ENCODE measurements around the gene TFB2M. TPM values are rescaled to one million over a fixed set of nuclear protein-coding genes. Genes with fewer than 3 reads are reported as not detected.
A peak's percentile ranks its signal among the peaks of the same experiment; 100 is the strongest.

TFB2M gene
- total RNA-seq, 4 donors from 2014 or later, result 7.7 to 22.8 (median 10.7) TPM

GRCh38 chr1:246510147-246511030, 55.7 kb downstream of the TFB2M start:
- no peak for ATAC-seq (ENCODE audit: low FRiP score)
- no peak for TF ChIP-seq CTCF (IDR thresholded peaks at IDR 0.05)
- DNase-seq (ENCODE audit: low spot score), result no peak

- no peak for DNase-seq (ENCODE audit: low spot score)
- TF ChIP-seq CTCF (IDR thresholded peaks at IDR 0.05), result no peak
- ATAC-seq (ENCODE audit: low FRiP score), result no peak
Observed at GRCh38 chr1:246508897-246509688, 57.0 kb downstream of the TFB2M start.

GRCh38 chr1:246506674-246507481, 59.2 kb downstream of the TFB2M start, which contains the start of gene SMYD3:
Gene SMYD3 (minus strand): TSS chr1:246507279.
- peak; percentile 96 for ATAC-seq (ENCODE audit: low FRiP score)
- no peak for DNase-seq (ENCODE audit: low spot score)
- TF ChIP-seq CTCF (IDR thresholded peaks at IDR 0.05), result no peak

- ATAC-seq (ENCODE audit: low FRiP score) (no peak), DNase-seq (ENCODE audit: low spot score) (no peak)
- TF ChIP-seq CTCF (IDR thresholded peaks at IDR 0.05), result no peak
Observed at GRCh38 chr1:246506367-246506673, 59.7 kb downstream of the TFB2M start.

GRCh38 chr1:246503341-246503740, 62.7 kb downstream of the TFB2M start:
- no peak for DNase-seq (ENCODE audit: low spot score)
- ATAC-seq (ENCODE audit: low FRiP score), result no peak
- TF ChIP-seq CTCF (IDR thresholded peaks at IDR 0.05), result no peak

- ATAC-seq (ENCODE audit: low FRiP score) (no peak), DNase-seq (ENCODE audit: low spot score) (no peak)
- peak in 1 of 3 donors; percentile 55 for TF ChIP-seq CTCF (IDR thresholded peaks at IDR 0.05)
Observed at GRCh38 chr1:246497331-246497915, 68.6 kb downstream of the TFB2M start.

All from omental fat pad (tissue), 4 donors.